WTC11 (cell line): ENCODE measurements around the gene CDCA4. TPM values are rescaled to one million over a fixed set of nuclear protein-coding genes. Genes with fewer than 3 reads are reported as not detected.

Experiments
- ATAC-seq: fragments of 200-7000 bp; cut with Tn5 transposase; 2 replicates; pipeline ENCODE4 v1.10.0; 2021; ENCODE audit warnings: mild to moderate bottlenecking, moderate library complexity
- CTCF ChIA-PET: fragments of 300-600 bp; sonication (Branson Sonifier 250); formaldehyde crosslinking; loops from one replicate; lab custom pipeline; 2021; ENCODE audit warnings: antibody characterized with exemption; lab: Charles Lee
- POLR2A ChIA-PET: fragments of 350-600 bp; sonication (Branson Sonifier 250); formaldehyde crosslinking; loops from one replicate; lab custom pipeline; 2021; ENCODE audit warnings: antibody characterized with exemption; lab: Charles Lee
- DNase-seq: peaks from one replicate; pipeline ENCODE4 v3.0.0; 2021; ENCODE audit warnings: low spot score
- H3K27ac Mint-ChIP-seq: 2 replicates; pipeline ENCODE4 v1.8.0; 2021; ENCODE audit warnings: mixed read lengths
- H3K27me3 Mint-ChIP-seq: 2 replicates; pipeline ENCODE4 v1.8.0; 2021; ENCODE audit warnings: low read depth, mild to moderate bottlenecking, moderate library complexity, mixed read lengths
- H3K36me3 Mint-ChIP-seq: 2 replicates; pipeline ENCODE4 v1.8.0; 2021; ENCODE audit warnings: mixed read lengths
- H3K4me1 Mint-ChIP-seq: 2 replicates; pipeline ENCODE4 v1.8.0; 2022; ENCODE audit warnings: mixed read lengths
- H3K4me3 Mint-ChIP-seq: 2 replicates; pipeline ENCODE4 v1.8.0; 2021; ENCODE audit warnings: mild to moderate bottlenecking, moderate library complexity, mixed read lengths
- H3K9me3 Mint-ChIP-seq: 2 replicates; pipeline ENCODE4 v1.8.0; 2021; ENCODE audit warnings: mixed read lengths
- AFF4 ChIP-seq: sonication (generic); formaldehyde crosslinking; IDR thresholded peaks from 2 replicates; pipeline ENCODE4 v1.8.1; 2023; ENCODE audit warnings: mild to moderate bottlenecking, missing genetic modification reagents, borderline replicate concordance
- ATF1 ChIP-seq: sonication (generic); formaldehyde crosslinking; IDR thresholded peaks from 2 replicates; pipeline ENCODE4 v1.8.1; 2023; ENCODE audit warnings: mild to moderate bottlenecking, moderate library complexity, missing genetic modification reagents
- CBFB ChIP-seq: sonication (generic); formaldehyde crosslinking; IDR thresholded peaks from 2 replicates; pipeline ENCODE4 v1.8.1; 2022; ENCODE audit warnings: mild to moderate bottlenecking, low read depth, missing genetic modification reagents
- CREB1 ChIP-seq: sonication (generic); formaldehyde crosslinking; IDR thresholded peaks from 2 replicates; pipeline ENCODE4 v1.8.0; 2023; ENCODE audit warnings: mild to moderate bottlenecking, missing genetic modification reagents
- FOXJ3 ChIP-seq: sonication (generic); formaldehyde crosslinking; IDR thresholded peaks from 2 replicates; pipeline ENCODE4 v1.9.0; 2021; ENCODE audit warnings: missing genetic modification reagents, mild to moderate bottlenecking, borderline replicate concordance
- GABPB1 ChIP-seq: sonication (generic); formaldehyde crosslinking; IDR thresholded peaks from 2 replicates; pipeline ENCODE4 v1.8.1; 2023; ENCODE audit warnings: mild to moderate bottlenecking, missing genetic modification reagents
- HMGXB4 ChIP-seq: sonication (generic); formaldehyde crosslinking; IDR thresholded peaks from 2 replicates; pipeline ENCODE4 v1.8.1; 2023; ENCODE audit warnings: mild to moderate bottlenecking, moderate library complexity, missing genetic modification reagents
- OVOL2 ChIP-seq: fragments of 250-450 bp; sonication (Bioruptor Pico); IDR thresholded peaks from 2 replicates; pipeline ENCODE4 v1.9.0; 2021; ENCODE audit warnings: mild to moderate bottlenecking, borderline replicate concordance
- RELA ChIP-seq: sonication (generic); formaldehyde crosslinking; IDR thresholded peaks from 2 replicates; pipeline ENCODE4 v1.8.1; 2022; ENCODE audit warnings: missing genetic modification reagents, mild to moderate bottlenecking, borderline replicate concordance
- TP53 ChIP-seq: sonication (generic); formaldehyde crosslinking; IDR thresholded peaks from 2 replicates; pipeline ENCODE4 v1.8.1; 2023; ENCODE audit warnings: mild to moderate bottlenecking, missing genetic modification reagents
- ZBTB43 ChIP-seq: sonication (generic); formaldehyde crosslinking; IDR thresholded peaks from 2 replicates; pipeline ENCODE4 v1.8.1; 2023; ENCODE audit warnings: mild to moderate bottlenecking, missing genetic modification reagents
- ZNF121 ChIP-seq: sonication (generic); formaldehyde crosslinking; IDR thresholded peaks from 2 replicates; pipeline ENCODE4 v1.8.0; 2023; ENCODE audit warnings: missing genetic modification reagents
- ZNF317 ChIP-seq: sonication (generic); formaldehyde crosslinking; IDR thresholded peaks from 2 replicates; pipeline ENCODE4 v1.8.1; 2023; ENCODE audit warnings: low read depth, mild to moderate bottlenecking, moderate library complexity, missing genetic modification reagents, borderline replicate concordance
- total RNA-seq: library from RNA; stranded (reverse); gene quantifications from 3 replicates; pipeline ENCODE4 v1.2.3, GENCODE V29; 2021
- TF ChIP-seq, protein P1 (sequence below): sonication (generic); formaldehyde crosslinking; conservative IDR thresholded peaks from 2 replicates; pipeline ENCODE4 v1.8.1; 2022; ENCODE audit warnings: mild to moderate bottlenecking, missing genetic modification reagents
- TF ChIP-seq, protein P2 (sequence below): fragments of 250-450 bp; sonication (Bioruptor Pico); IDR thresholded peaks from 2 replicates; pipeline ENCODE4 v1.9.0; 2021; ENCODE audit warnings: mild to moderate bottlenecking
- TF ChIP-seq, protein P3 (sequence below): sonication (generic); formaldehyde crosslinking; IDR thresholded peaks from 2 replicates; pipeline ENCODE4 v1.8.0; 2023; ENCODE audit warnings: missing genetic modification reagents
- TF ChIP-seq, protein P4 (sequence below): sonication (generic); formaldehyde crosslinking; IDR thresholded peaks from 2 replicates; pipeline ENCODE4 v1.8.1; 2023; ENCODE audit warnings: mild to moderate bottlenecking, missing genetic modification reagents, moderate library complexity
- TF ChIP-seq, protein P5 (sequence below): sonication (generic); formaldehyde crosslinking; IDR thresholded peaks from 2 replicates; pipeline ENCODE4 v1.8.0; 2022; ENCODE audit warnings: mild to moderate bottlenecking, missing genetic modification reagents
- TF ChIP-seq, protein P6 (sequence below): sonication (generic); formaldehyde crosslinking; IDR thresholded peaks from 2 replicates; pipeline ENCODE4 v1.8.1; 2022; ENCODE audit warnings: low read depth, missing genetic modification reagents, borderline replicate concordance

The CDCA4 gene
- total RNA-seq, 1 experiment from 2014 or later = 63.3 TPM

DNA sequence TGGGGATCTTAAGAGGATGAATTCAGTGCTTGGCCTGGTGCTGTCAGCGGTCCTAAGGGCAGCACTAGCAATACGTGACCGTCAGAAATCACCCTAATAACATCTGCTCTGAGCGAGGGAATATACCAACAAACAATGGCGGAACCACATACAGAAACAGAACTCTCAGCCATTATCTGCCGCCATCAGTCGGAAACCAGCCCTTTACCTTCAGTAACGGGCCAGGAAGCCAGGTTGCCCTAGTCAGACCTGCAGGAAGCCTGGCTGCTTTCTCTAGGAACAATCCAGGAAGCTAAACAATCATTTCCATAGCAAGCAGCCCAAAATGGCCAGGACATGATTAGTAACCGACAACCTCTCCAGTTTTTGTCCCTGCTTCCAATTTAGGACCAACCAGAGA lies 5.6 kb downstream of the CDCA4 start:
- ATAC-seq = no peak

DNA sequence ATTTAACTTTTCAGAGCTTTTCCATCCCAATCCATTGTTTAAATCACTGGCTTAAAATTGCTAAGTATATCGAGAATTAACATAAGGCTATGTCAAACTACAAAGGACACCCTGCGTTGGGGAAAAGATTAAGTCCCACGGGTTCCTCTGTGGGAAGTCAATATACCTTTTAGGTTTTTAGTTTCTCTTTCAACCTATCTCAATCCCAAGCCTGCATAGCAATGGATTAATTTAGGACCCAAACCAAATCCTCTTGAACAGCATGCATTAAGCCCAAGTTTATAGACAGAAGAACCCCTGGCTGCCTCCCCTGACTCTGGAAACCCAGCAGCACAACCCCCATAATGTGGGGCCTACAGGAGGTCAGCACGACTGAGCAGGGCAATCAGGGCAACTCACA lies 6.3 kb downstream of the CDCA4 start:
- POLR2A ChIA-PET = no interaction called here
- peaks cover 61% of the 10 kb centered on the region for H3K4me1 Mint-ChIP-seq
- no peak; the same call in 1 of the 2 replicates for ATAC-seq
- peaks cover 31% of the 10 kb centered on the region for H3K36me3 Mint-ChIP-seq
- CTCF ChIA-PET = interaction anchor here (1.7 kb wide), 1 partner anchor 31 kb away, joined by 7 read pairs; no protein-coding TSS in a partner anchor
- no peak overlapping the region for H3K4me3 Mint-ChIP-seq
- DNase-seq = no peak
- peak overlapping the region; percentile 71 for H3K27ac Mint-ChIP-seq
- no peaks in the 10 kb centered on the region for H3K27me3 Mint-ChIP-seq
- H3K9me3 Mint-ChIP-seq = no peaks in the 10 kb centered on the region
- TF ChIP-seq CREB1 (no peak), ZBTB43 (no peak), RELA (CRISPR knock-in tag) (no peak), ZNF121 (no peak), OVOL2 (CRISPR knock-in tag) (no peak)
- TF ChIP-seq, protein P1, sequence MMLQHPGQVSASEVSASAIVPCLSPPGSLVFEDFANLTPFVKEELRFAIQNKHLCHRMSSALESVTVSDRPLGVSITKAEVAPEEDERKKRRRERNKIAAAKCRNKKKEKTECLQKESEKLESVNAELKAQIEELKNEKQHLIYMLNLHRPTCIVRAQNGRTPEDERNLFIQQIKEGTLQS (CRISPR knock-in tag) = no peak
- TF ChIP-seq, protein P2, sequence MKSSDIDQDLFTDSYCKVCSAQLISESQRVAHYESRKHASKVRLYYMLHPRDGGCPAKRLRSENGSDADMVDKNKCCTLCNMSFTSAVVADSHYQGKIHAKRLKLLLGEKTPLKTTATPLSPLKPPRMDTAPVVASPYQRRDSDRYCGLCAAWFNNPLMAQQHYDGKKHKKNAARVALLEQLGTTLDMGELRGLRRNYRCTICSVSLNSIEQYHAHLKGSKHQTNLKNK (CRISPR knock-in tag) = no peak
- TF ChIP-seq, protein P3, sequence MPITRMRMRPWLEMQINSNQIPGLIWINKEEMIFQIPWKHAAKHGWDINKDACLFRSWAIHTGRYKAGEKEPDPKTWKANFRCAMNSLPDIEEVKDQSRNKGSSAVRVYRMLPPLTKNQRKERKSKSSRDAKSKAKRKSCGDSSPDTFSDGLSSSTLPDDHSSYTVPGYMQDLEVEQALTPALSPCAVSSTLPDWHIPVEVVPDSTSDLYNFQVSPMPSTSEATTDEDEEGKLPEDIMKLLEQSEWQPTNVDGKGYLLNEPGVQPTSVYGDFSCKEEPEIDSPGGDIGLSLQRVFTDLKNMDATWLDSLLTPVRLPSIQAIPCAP (CRISPR knock-in tag) = no peak
- TF ChIP-seq, protein P4, sequence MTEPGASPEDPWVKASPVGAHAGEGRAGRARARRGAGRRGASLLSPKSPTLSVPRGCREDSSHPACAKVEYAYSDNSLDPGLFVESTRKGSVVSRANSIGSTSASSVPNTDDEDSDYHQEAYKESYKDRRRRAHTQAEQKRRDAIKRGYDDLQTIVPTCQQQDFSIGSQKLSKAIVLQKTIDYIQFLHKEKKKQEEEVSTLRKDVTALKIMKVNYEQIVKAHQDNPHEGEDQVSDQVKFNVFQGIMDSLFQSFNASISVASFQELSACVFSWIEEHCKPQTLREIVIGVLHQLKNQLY = no peak

More for the DNA sequence above, 5.6 kb downstream of the CDCA4 start:
- DNase-seq = no peak
- Mint-ChIP-seq H3K27me3 (no peaks in the 10 kb centered on the region), H3K4me3 (peak overlapping the region; percentile 6; the same call in 1 of the 2 replicates), H3K4me1 (peaks cover 67% of the 10 kb centered on the region), H3K36me3 (peaks cover 27% of the 10 kb centered on the region), H3K9me3 (no peaks in the 10 kb centered on the region), H3K27ac (peak overlapping the region; percentile 71)
- POLR2A ChIA-PET = interaction anchor here (1.0 kb wide), 1 partner anchor 33 kb away, joined by 3 read pairs; no protein-coding TSS in a partner anchor
- CTCF ChIA-PET = interaction anchor here (1.7 kb wide), 1 partner anchor 31 kb away, joined by 7 read pairs; no protein-coding TSS in a partner anchor
- TF ChIP-seq FOXJ3 (CRISPR knock-in tag) = no peak
- TF ChIP-seq GABPB1 (CRISPR knock-in tag) = no peak
- TF ChIP-seq ZNF317 (CRISPR knock-in tag) = no peak
- TF ChIP-seq TP53 (CRISPR knock-in tag) = no peak
- no peak for TF ChIP-seq HMGXB4 (CRISPR knock-in tag)
- no peak for TF ChIP-seq AFF4 (CRISPR knock-in tag)
- TF ChIP-seq, protein P5, sequence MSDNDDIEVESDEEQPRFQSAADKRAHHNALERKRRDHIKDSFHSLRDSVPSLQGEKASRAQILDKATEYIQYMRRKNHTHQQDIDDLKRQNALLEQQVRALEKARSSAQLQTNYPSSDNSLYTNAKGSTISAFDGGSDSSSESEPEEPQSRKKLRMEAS = no peak
- no peak for TF ChIP-seq CBFB (CRISPR knock-in tag)
- TF ChIP-seq ATF1 (CRISPR knock-in tag) = no peak
- TF ChIP-seq, protein P6, sequence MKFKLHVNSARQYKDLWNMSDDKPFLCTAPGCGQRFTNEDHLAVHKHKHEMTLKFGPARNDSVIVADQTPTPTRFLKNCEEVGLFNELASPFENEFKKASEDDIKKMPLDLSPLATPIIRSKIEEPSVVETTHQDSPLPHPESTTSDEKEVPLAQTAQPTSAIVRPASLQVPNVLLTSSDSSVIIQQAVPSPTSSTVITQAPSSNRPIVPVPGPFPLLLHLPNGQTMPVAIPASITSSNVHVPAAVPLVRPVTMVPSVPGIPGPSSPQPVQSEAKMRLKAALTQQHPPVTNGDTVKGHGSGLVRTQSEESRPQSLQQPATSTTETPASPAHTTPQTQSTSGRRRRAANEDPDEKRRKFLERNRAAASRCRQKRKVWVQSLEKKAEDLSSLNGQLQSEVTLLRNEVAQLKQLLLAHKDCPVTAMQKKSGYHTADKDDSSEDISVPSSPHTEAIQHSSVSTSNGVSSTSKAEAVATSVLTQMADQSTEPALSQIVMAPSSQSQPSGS (CRISPR knock-in tag) = no peak
